Measurements from ENCODE around the gene DRG2.

DRG2 gene

DNA sequence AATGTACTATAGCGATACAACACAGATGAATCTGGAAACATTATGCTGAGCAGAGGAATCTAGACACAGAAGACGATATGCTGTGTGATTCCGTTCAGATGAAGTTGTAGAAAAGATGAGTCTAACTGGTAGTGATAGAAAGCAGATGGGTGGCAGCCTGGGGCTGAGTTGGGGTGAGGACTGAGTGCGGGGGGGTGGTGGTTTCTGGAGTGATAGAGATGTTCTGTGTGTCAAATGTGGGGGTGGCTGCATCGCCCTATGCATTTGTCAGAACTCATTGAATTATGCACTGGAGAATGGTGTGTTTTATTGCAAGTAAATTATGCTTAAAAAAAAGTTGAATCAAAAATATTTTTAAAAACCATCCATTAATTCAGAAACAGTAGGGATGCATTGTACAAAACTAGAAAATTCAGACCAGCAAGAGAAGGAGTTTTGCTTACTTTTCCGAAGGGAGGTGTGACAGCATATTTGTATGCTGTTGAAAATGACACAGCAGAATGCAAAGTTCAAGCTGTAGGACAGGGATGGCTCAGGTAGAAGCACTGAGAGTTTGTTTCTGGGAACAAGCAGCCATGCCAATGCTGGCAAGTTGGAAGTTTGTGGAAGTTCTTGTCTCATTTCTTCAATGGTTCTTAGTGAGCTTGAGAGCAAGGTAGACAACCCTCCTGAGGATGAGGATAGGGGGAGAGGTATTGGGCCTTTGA is 13.0 kb upstream of the DRG2 start:
- DNase-seq (ENCODE audit: low read depth in 2 of 3, low spot score in 2 of 3) = no peak

DNA sequence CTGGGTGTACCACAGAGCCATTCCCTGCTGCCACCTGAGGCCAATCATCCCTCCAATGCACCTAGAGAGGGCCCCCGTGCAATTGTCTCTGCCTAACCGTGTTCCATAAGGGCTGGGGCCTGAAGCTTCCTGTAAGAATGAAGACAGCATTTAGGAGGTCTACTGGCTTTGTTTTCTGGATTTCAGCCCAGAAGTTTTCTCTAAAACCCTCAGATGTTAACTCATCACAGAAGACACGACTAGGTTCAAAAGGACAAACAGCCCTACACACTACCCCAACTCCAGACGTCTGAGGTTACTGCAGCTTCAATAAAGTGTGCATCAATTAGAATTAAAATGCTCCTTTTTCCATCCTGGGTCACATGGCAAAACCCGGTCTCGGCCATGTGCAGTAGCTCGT is 10.8 kb upstream of the DRG2 start:
- no peak for DNase-seq (ENCODE audit: low read depth in 2 of 3, low spot score in 2 of 3)

DNA sequence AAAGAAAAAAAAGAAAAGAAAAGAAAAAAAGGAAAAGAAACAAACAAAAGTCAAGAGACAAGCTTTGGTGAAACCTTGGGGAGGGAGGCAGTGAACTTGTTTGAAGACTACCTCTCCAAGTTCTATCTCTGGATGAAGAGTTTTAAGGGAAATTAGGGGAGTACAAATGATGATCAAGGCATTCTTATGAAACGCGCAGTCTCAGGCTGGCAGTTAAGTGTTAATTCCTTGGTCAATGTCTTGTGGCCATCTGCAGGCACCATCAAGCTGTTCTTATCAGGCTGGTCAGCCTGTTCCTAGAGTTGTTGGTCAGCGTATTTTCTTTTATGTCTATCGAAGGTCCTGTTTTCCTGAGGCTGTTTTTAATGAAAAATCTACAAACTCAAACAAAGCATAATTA is 8.2 kb upstream of the DRG2 start:
- no peak for DNase-seq (ENCODE audit: low read depth in 2 of 3, low spot score in 2 of 3)

DNA sequence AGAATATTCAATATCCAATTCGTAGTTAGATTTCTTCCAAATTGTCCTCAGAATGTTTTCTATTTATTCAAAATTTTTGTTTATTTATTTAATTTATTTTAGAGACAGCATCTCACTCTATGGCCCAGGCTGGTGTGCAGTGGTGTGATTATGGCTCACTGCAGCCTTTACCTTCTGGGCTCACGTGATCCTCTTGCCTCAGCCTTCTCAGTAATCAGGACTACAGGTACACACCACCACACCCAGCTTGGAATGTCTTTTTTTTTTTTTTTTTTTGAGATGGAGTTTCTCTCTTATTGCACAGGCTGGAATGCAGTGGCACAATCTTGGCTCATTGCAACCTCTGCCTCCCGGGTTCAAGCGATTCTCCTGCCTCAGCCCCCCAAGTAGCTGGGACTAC is 3.5 kb upstream of the DRG2 start:
- no peak for DNase-seq (ENCODE audit: low read depth in 2 of 3, low spot score in 2 of 3)

DNA sequence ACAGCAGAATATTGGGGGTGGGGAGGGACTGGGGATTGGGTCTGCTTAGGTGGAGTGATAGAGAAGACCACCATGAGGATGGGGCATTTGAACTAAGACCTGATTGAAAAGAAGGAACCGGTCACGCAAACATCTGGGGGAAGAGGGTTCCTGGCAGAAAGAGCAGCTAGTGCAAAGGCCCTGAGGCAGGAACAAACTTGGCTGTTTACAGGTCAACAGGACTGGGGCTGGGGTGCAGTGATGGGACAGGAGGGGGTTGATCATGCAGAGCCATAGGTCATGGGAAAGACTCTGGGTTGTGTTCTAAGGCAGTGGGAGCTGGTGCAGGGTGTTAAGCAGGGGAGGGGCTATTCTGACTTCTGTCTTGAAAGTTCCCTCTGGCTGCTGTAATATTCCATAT is 1.9 kb downstream of the DRG2 start:
- no peak for DNase-seq (ENCODE audit: low read depth in 2 of 3, low spot score in 2 of 3)

DNA sequence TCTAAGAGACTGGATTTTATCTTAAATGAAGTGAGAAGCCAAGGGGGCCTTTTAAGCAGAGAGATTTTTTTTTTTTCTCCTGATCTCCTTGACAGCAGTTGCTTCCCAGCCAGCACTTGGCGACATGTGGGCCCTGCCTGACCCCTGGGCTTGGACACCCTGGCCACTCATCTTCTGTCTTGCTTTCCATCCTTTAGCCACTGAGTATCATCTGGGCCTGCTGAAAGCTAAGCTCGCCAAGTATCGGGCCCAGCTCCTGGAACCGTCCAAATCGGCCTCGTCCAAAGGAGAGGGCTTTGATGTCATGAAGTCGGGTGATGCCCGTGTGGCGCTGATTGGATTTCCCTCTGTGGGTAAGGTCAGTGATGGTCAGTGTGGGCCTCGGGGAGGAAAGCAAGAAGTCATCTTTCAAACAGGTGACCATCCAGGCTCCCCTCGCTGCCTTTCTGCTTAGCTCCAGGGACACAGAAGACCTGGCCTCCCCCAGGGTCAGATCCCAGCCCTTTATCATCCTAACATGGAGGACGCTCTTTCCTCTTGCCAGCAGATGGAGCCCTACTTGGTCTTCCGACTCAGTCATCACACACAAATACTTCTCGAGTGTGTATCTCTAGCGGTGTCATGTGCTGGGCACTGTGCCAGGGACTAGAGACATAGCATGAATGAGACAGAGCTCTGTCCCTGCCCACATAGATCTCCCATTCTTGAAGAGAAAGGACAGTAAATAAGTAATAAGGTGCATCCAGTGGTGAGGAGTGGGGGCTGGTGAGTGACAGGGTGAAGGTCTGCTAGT is 6.1 kb downstream of the DRG2 start:
- DNase-seq (ENCODE audit: low read depth in 2 of 3, low spot score in 2 of 3) = no peak

DNA sequence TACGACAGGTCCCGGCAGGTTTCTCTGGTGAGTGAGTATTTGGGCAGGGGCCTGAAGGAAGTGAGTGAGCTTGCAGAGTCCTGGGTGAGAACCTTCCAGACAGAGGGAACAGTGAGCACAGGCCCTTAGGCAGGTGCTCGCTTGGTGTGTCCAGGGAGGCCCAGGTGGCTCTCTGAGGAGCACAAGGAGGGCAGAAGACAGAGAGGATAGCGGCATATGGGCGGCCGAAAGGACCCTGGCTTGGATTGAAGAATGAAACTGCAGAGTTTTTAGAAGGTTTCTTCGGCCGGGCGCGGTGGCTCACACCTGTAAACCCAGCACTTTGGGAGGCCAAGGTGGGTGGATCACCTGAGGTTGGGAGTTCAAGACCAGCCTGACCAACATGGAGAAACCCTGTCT is 6.7 kb downstream of the DRG2 start:
- no peak for DNase-seq (ENCODE audit: low read depth in 2 of 3, low spot score in 2 of 3)

DNA sequence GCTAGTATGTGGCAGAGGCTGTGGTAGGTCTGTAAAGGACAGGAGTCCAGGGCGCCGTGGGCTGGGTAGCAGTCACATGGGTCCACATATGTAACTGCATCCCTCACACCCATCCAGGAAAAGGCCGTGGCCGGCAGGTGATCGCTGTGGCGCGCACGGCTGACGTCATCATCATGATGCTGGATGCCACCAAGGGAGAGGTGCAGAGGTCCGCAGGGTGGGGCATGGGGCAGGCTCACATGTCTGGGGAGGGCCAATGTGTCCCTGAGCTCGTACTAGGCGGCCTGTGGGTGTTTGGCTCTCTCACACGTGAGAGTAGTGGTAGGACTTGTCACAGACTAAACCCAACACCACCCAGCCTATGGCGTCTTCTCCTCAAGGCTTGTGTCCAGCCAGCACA is 11.8 kb downstream of the DRG2 start:
- DNase-seq (ENCODE audit: low read depth in 2 of 3, low spot score in 2 of 3) = no peak

DNA sequence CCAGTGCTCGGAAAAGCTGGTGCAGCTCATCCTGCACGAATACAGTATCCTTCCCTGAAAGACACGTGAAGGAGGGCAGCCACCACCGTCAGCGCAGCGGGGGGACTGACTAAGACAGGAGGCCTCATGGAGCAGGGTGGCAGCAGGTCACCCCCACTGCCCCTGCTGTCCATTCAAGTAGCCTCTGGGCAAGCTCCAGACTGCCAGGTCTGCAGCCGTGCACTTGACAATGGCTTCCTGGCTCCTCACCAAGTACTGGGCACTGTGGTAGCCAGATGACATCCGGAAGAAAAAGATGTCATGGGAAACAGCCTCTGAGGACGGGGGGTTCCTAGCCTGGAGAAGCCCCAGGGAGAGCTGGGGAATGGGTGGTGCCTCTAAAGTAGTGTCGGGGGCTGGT is 12.9 kb downstream of the DRG2 start:
- DNase-seq (ENCODE audit: low read depth in 2 of 3, low spot score in 2 of 3) = no peak

DNA sequence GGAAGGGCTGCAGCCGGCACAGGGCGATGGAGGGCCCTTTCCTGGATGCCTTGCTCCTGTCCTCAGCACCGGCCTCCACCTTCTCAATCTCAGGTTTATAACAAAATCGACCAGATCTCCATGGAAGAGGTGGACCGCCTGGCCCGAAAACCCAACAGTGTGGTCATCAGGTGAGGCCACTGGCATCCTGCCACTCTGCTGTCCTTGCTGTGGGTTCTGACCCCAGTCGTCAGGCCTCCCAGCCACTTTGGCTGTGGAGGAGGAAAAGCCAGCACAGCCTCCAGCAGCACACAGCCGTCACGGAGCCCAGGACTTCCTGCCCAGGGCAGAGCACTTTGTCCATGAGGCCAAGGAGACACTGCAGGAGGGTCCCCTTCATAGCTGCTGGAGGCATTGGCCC is 14.1 kb downstream of the DRG2 start:
- DNase-seq (ENCODE audit: low read depth in 2 of 3, low spot score in 2 of 3) = no peak

DNA sequence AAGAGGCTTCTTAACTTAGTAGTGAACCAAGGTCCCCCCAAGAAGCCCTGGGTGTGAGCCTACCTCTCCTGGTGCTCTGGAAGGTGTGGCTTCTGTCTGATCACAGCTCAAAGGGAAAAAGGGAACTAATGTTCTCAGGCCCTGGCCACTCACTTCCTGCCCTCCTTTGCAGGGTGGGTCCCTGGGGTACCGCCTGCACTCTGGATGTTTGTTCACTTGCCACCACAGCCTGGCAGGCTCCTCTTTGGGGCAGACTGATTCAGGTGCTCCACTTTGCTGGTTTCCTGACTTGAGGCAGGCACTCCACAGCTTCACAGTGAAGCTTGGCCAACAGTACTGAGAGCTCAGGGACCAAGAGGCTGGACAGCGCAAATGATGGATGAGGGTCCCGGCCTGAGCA is 14.9 kb downstream of the DRG2 start:
- no peak for DNase-seq (ENCODE audit: low read depth in 2 of 3, low spot score in 2 of 3)

DNA sequence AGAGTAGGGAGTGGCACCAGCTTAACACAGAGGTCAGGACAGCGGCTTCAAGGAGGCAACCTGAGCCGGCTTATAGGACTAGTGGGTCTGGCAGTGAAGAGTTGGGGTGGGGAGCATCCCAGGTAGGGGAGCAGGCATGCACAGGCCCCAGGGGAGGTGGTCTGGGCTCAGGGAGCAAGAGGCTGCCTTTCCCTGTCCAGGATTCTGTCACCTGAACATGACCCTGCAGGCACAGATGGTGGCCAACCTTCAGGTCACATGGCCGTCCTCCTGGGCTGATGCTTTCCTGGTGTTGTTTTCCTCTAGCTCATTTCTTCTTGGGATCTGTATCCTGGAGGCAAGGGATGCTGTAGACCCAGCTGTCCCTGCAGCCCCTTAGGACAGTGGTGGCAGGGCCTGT is 17.3 kb downstream of the DRG2 start:
- DNase-seq (ENCODE audit: low read depth in 2 of 3, low spot score in 2 of 3) = no peak

DNA sequence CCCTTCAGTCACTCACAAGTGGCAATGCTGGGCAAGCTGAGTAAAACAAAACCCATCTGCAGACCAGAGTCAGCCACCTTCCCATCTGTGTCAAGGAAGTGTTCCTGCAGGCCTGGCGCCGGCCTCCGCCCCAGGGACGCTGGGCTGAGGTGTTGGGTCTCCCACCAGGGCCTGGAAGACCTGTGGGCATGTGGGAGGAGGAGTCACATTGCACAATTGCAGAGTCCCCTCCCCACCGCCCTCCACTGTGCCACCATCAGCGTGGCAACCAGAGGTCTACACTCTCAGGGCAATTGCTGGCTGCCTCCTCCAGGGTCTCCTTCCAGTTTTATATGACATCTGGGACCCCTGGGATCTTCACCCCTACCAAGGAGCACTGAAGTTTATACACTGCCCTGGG is 17.8 kb downstream of the DRG2 start:
- DNase-seq (ENCODE audit: low read depth in 2 of 3, low spot score in 2 of 3) = no peak

DNA sequence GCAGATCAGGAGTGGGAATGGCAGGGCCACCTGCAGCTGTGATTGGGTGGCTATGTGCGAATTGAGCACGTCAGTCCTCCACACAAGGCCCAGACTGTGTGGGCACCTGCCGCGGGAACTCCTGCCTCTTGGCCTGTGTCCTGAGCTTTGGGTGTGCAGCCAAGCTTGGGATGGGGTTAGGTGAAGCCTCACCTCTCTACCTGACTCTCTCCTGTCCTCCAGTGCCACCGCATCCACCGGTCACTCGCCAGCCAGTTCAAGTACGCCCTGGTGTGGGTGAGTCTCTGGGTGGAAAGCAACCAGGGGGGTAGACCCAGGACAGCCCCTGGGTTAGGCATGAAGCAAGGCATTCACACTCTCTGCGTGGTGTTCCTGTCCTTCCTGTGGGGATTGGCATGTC is 18.5 kb downstream of the DRG2 start:
- no peak for DNase-seq (ENCODE audit: low read depth in 2 of 3, low spot score in 2 of 3)

DNA sequence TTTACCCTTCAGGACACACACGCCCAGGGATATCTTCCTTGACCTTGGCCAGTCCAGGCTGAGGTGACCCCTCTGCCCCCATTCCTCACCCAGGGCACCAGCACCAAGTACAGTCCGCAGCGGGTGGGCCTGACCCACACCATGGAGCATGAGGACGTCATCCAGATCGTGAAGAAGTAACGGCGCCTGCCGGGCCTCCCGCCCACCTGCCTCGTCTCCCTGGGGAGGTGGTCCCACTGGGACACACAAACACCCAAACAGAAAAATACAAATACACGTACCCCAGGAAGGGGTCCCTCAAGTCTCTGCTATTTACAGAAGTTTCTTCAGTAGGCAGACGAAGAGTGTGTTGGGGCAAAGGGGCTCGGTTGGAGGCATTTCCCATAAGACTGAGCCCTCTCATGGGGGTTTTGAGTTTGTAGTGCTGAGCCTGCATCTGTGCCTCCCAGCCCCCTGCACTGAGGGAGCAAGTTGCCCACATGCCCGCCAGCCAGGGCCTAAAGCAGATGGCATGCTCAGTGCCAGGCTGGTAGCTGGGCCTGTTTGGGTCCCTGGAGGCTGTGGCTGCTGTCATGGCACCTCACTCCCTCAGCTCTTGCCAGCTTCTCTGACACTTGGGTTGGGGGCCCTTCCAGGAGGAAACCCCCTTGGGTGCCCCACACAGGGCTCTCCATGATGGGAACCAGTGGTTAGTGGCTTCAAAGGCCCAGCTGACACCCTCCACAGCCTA is 19.5 kb downstream of the DRG2 start:
- DNase-seq (ENCODE audit: low read depth in 2 of 3, low spot score in 2 of 3) = no peak

DNA sequence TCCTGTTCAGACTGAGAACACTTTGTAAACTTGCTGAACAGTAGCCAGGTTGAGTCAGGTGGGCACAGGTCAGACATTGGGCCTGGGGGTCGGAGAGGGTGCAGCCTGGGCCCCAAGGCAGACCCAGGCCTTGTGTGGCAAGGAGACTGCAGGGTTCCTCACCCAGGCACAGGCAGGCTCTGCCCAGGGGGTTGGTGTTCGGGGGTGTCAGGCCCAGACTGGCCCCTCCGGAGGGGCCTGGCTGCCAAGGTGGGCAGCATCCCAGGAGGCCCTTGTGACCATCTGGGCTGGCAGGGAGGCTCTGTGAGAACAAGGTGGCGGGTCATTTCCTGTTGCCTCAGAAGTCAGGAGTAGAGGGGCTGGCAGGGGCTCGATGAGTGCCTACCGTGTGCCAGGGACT is 20.2 kb downstream of the DRG2 start:
- no peak for DNase-seq (ENCODE audit: low read depth in 2 of 3, low spot score in 2 of 3)

DNA sequence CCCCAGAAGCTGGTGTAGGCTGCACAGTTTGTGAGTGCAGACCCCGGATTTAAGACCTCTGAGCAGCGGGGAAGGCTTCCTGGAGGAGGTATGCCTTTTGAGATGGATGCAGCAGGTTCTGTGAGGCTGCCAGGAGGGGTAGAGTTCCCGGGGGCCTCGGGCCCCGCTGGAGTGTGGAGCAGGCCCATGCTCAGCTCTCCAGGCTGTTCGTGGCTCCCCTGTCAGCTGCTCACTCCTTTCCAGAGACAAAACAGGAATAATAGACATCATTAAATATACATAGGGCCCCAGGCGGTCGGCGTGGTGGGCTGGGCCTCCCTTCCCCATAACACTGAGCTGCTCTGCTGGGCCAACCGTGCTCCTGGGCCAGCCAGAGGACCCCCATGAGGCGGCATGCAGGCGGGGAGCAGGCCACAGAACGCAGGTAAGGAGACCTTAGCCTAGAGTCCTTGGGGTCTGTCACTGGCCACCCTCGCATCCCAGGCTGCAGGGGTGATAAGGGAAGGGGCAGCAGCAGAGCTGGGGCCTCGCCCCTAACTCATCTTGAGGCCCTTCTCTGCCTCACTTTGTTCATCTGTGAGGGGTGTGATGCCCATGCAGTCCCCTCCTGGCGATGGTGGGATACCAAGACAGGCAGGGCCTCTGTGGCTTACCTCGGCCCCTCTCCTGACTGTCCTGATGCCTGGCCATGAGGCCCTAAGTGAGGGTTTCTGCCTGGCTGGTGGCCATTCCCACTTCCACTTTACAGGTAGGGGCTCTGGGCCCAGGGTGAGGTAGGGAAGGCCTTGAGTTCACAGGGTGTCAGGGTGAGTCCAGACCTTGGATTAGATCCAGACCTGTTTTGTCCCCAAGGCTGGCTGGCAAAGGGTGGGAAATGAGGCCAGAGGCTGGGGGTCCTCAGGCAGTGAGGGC is 20.9 kb downstream of the DRG2 start, which contains the start of gene MYO15A:
Gene MYO15A (plus strand): TSS at position 356 of the 912 bp plus-strand sequence. CDS start 10,045 bp downstream, outside the sequence.
- no peak for DNase-seq (ENCODE audit: low read depth in 2 of 3, low spot score in 2 of 3)

DNA sequence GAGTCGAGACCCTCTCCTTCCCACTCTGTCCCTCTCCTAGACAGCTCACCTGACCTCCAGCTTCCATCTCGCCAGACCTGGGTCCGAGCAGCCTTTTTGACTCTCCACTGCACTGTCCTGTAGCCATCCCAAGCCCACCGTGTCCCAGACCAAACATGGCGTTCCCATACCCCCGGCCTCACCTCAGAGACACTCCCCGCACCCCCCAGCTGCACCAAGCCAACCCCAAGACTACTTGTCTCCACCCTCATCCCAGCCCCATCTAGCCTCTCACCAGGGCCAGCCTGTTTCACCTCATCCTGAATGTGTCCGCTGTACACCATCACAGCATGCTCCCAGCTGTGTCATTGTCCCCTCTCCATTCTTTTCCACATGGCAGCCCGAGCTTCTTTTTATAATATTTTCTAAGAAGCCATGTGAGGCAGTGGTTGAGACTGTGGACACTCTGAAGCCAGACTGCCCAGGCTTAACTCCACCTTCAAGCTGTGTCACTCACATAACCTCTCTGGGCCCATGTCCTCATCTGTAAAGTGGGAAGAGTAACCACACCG is 22.3 kb downstream of the DRG2 start:
- DNase-seq (ENCODE audit: low read depth in 2 of 3, low spot score in 2 of 3) = no peak

DNA sequence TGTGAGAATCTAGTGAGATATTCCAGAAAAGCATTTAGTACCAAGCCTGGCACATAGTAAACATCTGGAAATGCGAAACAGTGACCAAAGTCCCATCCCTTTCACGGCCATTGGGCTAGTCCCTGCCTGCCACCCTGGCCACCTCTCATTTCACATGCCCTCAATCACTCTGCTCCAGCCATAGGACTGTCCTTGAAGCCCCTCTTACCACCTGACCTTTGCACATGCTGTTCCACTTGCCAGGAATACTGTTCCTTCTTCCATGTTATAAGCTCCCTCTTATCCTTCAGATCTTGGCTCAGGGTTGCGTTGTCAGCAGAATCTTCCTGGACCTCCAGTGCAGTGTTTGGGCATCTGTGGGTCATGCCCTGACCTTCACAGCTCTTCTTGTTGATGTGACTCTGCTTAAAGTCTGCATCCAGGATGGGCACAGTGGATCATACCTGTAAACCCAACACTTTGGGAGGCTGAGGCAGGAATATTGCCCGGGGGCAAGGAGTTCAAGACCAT is 22.9 kb downstream of the DRG2 start:
- DNase-seq (ENCODE audit: low read depth in 2 of 3, low spot score in 2 of 3) = no peak

DNA sequence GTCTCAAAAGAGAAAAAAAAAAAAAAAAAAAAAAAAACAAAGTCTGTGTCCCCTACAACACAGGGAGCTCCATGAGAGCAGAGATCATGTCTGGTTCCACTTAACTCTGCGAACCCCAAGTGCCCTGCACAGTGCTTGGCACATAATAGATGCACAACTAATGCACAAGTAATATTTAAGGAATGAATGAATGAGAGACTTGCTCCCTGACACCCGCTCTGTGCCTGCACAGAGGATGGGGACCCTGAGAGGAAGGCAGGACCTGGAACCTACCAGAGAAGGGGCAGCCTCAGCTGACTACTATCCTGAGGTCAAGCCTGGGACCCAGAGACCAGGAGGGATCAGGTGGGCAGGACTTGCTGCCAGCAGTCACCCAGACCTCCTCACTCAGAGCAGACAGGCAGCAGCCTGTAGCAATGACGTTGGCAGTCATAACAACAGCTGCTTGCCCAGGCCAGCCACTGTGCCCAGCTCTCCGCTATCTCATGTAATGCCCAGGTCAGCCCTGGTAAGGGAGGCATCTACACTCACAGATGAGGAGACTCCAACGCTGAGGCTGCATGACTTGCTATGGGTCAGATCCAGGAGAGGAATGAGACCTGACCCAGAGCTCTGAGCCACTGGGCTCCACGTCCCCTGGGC is 23.7 kb downstream of the DRG2 start:
- DNase-seq (ENCODE audit: low read depth in 2 of 3, low spot score in 2 of 3) = no peak

All from activated CD8-positive, alpha-beta memory T cell treated with anti-CD3 and anti-CD28 coated beads for 48 hours (primary cell).